Glomerular endothelial cell (primary cell): ENCODE data around the gene MAGIX. TPM values are rescaled to one million over a fixed set of nuclear protein-coding genes. Genes with fewer than 3 reads are reported as not detected.
A peak's percentile ranks its signal among the peaks of the same experiment; 100 is the strongest.

Experiments used
- DNase-seq: peaks from one replicate; pipeline ENCODE4 v3.0.0-alpha.2; 2011; ENCODE audit warnings: low read depth, low spot score; ENCODE audit errors: extremely low read depth
- total RNA-seq: library from RNA; depleted of rRNA; stranded (reverse); fragments of >200 nt; gene quantifications from 2 replicates; pipeline ENCODE4 v1.2.3, GENCODE V29; 2015

MAGIX gene
- total RNA-seq, 1 donor from 2014 or later = 1.2 TPM

GRCh38 chrX:49179358-49179757, 16.8 kb downstream of the MAGIX start:
- DNase-seq = no peak

GRCh38 chrX:49183701-49184281, 21.2 kb downstream of the MAGIX start:
- no peak for DNase-seq

DNA sequence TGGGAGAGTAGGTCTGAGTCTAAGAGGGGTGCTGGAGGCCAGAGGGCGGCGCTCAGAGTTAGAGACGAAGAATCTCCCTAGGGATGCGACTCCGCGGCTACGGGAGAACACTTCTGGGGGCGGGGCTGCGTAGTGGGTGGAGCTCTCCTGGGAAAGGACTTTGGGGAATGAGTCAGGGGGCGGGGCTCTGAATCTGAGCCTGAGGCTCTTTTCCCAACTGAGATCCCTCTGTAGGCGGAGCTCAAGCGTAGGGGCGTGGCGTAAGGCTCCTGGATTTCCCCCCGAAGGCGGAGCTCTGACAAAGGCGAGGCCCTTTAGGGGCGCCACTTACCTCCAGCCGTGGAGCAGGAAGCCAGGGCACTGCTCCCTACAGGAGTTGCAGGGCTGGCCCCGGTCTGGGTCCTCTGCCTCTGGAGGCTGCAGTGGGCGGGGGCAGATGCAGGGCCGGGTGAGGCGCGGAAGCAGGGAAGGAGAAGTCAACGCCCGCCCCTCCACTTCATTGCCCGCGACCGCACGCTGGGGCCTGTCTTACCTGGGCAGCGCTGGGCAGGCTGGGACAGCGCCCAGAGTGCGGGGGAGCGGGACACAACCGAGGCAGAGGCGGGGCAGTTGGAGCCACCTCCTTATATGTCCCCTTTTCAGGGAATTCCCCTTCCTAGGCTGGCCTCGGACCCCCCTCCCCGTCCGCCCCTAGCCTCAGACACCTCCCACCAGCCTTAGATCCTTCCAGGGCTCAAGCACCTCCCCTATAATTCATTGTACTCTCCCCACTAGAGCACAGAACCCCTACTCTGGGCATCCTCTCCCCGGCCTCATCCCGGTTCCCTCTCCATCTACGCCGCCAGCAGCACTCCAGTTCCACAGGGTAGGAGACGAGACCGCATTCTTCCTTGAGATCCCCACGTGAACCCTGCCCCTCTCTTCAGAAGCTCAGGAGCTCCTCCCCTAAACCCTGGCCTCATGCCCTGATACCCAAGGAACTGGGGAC, 22.0 kb downstream of the MAGIX start:
- no peak for DNase-seq

DNA sequence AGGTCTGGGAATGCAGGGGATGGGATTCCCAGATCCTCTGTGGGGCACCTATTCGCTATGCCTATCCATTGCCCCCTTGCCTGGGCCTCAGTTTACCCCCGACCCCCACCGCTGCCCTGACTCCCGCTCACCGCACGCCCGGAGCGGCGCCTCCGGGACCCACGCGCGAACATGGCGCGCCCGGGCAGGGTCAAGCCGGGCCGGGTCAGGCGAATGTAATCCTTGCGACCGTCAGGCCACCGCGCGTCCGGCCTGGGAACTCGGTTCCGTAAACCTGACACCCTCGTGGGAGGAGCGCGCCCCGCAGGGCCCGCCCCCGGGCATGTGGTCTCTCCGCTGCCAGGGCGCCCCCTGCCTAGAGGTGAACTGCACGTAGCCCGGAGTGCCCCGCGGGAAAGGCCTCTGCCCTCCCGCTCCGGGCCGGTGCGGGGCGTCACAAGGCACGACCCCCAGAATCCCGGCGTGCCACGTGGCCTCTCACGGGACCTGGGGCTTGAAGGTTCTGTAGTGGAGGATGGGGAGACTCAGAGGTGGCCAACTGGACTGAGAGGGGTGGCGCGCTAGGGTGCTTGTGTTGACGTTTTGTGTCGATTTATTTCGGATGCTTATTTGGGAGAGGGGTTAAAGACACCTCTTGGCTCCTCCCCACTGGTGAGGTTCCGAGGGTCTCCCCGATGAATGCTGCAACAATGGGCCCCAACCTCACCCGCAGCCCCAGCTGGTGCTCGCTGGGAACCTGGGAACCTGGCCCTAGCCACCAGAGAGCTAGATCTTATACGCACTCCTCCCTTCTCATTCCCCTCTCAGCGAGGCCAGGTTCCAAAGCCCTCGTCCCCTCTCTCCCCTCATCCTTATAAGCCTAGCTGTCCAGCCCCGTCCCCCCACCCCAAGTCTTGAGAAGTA, 23.8 kb downstream of the MAGIX start, which contains the start of gene PRICKLE3:
PRICKLE3 (minus strand) TSS at position 249 of the 903 bp plus-strand sequence; CDS start at position 173, 76 bp downstream.
- no peak for DNase-seq

DNA sequence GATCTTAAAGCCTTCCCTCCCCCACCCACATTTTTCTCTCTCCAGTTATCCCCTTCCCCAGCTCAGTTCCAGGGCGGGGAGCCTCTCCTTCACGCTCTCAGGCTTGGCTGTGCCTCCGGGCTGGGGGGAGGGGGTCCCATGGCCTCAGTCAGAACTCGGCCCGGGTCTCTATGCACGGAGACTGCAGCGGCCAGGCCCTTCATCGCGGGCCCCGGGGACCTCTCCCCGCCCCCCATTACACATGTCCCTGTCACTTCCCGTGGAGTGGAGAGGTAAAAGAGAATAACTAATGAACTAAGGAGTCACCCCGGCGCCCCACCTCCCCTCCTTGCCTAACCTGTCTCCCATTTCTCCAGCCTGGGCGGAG, 24.5 kb downstream of the MAGIX start:
- DNase-seq = no peak

- no peak for DNase-seq
These were observed 25.0 kb downstream of the MAGIX start for GRCh38 chrX:49187526-49187925.

DNA sequence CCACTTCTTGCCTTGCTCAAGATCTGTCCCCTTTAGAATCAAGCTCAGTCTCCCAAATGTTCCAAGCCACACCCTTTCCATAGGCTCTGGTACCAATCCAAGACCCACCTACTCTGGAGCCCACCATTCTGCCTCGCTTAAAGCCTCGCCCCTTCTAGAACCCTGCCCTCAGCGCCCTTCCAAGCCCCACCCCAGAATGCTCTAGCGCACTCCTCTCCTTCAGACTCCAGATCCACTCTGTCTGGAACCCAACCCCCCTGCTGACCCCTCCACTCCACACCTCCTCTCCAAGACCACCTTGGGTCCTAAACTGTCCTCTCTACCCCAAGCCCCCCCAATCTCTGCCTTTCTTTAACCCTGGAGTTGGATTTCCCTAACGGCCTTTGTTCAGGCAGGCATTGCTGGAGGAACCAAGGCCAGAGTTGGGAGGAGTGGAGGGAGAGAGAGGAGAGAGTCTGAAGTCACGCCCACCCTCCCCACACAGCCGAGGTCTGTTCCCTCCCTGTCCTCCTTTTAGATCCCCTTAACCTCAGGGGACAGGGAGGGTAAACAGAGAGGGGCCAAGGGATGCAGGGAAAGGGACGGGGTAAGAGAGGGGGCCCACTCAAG, 26.0 kb downstream of the MAGIX start:
- no peak for DNase-seq

DNA sequence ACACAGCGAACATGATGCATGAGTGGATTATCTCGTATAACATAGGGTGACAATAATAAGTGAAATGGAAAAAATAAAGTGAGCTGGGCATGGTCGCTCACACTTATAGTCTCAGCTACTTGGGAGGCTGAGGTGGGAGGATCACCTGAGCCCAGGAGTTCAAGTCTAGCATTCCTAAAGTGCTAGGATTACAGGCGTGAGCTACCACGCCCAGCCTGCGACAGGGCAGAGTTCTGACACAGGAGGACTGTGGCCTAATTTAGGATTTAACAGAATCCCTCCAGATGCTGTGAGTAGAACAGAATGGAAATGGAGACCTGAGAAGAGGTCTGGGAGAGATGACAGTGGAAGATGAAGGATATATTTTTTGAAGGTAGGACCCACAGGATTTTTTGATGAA, 27.0 kb downstream of the MAGIX start:
- no peak for DNase-seq

GRCh38 chrX:49190821-49191573, 28.4 kb downstream of the MAGIX start:
- peak; percentile 86 for DNase-seq

DNA sequence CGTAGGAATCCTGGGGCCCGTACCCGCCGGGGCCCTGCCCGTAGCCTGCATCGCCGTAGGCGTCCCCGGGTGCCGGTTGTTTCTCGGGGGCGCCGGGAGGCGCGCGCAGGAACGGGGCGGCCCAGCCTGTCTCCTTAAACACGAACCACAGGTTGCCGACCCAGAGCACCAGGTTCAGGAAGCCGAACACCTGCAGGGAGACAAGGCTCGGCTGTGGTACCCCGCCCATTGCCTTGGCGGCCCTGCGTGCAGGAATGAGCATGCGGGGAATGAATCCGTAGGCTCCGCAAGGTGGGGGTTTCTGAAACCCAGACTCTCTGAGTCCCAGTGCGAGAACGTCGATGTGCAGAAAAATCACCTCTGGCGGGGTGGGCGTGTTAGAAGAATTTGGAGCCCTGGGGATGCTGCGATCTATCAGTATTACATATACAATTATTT, 29.0 kb downstream of the MAGIX start:
- DNase-seq = no peak

DNA sequence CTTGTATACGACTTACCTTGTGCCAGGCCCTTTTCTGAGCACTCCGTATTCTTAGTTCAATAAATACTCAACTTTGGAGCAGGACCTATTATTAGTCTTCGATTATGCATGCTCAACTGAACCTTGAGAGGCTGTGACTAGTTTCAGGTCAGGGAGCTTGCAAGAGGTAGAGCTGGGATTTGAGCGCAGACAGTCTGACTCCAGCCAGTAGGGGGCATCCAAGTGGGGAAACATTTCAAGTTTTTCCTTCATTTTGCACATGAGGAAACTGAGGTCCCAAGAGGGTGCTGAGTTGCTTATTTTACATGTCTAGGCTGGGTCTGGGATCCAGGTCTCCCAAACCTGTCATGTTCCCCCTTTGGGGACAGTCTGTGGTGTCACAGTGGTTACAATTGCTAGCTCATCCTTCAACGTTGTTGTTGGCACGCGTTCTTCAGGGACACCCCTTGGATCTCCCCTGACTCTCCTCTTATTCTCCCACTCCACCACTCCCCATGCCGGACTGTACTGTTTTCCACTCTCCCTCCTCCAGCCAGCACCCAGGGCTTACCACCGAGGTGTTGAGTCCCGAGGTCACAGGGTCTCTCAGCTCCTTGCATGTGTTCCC, 30.3 kb downstream of the MAGIX start:
- no peak for DNase-seq

GRCh38 chrX:49193542-49193964, 31.0 kb downstream of the MAGIX start:
- no peak for DNase-seq

- DNase-seq = no peak
These were observed 35.1 kb downstream of the MAGIX start for GRCh38 chrX:49197543-49198087.

- no peak for DNase-seq
These were observed 36.2 kb downstream of the MAGIX start for GRCh38 chrX:49198540-49199314.

DNA sequence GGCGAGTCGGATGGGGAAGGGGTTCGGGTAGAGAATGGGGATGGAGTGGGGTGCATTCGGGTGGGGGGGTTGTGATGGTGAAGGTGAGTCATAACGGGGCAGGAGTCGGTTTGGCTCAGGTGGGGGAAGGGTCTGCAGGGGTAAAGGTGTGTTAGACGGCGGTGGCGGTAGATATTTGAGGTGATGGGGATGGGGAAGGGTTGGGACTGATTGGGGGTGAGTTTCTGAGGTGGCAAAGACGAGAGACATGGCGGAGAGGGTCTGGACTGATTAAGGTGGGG, 36.7 kb downstream of the MAGIX start:
- DNase-seq = no peak

DNA sequence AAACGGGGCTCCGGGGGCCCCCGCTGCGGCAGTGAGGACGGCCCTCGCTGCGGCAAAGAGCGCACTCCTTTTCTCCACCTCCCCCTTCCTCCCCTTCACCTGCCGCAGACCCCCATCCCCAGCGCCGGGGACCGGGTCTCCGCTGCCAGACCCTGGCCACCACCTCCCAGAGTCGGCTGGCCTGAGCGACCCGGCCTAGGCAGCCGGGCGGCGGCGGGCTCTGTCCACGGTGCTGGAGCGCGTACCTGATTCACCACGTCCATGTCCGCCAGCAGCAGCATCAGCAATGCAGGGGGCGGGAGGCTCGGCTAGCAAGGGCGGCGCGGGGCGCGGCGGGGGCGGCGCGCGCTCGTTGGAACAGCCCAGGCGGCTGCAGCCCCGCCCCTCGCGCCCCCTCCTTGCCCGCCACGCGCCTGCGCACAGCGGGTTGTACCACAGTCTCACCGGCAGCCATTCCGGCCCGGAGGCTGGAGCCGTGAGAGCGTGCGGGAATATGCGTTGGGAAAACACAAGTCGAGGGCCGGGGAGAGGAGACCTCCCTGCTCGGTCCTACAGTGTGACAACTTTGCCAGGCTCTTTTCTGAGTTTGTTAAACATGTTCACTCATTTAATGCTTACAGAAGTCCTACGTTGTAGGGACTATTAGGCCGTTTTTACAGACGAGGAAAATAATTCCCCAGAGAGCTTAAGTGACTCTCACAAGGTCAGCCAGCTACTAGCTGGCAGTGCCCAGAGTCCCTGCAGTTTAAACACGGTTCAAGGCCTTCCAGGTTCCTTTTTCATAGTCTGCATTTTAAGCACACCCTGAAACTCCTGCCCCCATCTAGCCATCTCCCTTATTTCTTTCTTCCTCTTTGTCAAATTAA, 37.6 kb downstream of the MAGIX start, which contains the start of gene SYP:
SYP (minus strand) TSS at position 288 of the 866 bp plus-strand sequence; CDS start at position 281, 7 bp downstream.
- no peak for DNase-seq

GRCh38 chrX:49202022-49202421, 39.5 kb downstream of the MAGIX start:
- DNase-seq = no peak
